Stimulated activated CD4-positive, alpha-beta T cell treated with anti-CD3 and anti-CD28 coated beads, Interleukin-1b, Interleukin-23, amount 100 ng/mL, for 48 hours (primary cell): Measurements from ENCODE around the gene FAM168A.
"Not testable (repeated sequence)": the region's sequence is repeated elsewhere in the genome, so short reads cannot be mapped to it uniquely, and the experiment has no call there.

ENCODE experiments used
- DNase-seq: peaks from one replicate; pipeline ENCODE4 v3.0.0-alpha.2; 2020

The FAM168A gene

GRCh38 chr11:73513707-73514106 lies 84.2 kb downstream of the FAM168A start:
- DNase-seq = no peak

- no peak for DNase-seq
Measured at GRCh38 chr11:73510877-73511276, 87.0 kb downstream of the FAM168A start.

GRCh38 chr11:73510106-73510505 lies 87.8 kb downstream of the FAM168A start:
- no peak for DNase-seq

GRCh38 chr11:73509188-73509587 lies 88.7 kb downstream of the FAM168A start:
- DNase-seq = no peak

- DNase-seq = no peak
Measured at GRCh38 chr11:73508243-73509176, 89.4 kb downstream of the FAM168A start.

DNA sequence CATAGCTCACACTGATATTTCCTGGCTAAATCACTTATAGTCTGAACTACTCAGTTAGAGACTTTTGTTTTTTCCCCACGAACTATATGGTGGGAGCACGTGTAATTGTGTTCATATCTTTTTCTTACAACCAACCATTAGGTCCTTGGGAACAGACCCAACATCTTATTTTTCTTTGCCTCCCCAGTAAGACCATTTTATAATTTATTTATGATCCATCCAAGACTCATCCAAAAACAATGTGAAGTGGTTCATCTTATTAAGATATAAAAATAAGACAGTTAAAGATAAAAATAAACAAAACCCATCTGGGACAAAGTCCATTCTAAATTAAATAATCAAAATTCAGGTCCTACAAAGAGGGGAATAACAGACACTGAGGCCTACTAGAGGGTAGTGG lies 90.8 kb downstream of the FAM168A start:
- DNase-seq = no peak

GRCh38 chr11:73506038-73506437 lies 91.9 kb downstream of the FAM168A start:
- no peak for DNase-seq

DNA sequence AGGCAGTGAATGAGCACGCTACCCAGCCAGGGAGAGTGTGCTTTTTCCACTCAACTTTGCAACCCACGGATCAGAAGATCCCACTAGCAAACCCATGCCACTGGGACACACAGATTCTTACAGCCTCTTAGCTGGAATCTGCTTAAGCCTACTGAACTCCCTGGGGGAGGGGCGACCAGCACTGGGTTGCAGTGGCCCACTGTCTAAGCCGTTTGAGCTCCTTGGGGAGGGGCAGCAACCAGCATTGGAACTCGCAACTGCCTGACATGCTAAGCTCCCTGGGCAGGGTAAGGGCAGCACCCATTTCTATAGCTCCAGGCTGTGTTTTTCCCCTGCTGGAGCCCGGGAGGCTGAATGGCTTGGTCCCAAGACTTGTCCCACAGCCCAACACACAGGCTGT lies 99.6 kb downstream of the FAM168A start:
- no peak for DNase-seq

DNA sequence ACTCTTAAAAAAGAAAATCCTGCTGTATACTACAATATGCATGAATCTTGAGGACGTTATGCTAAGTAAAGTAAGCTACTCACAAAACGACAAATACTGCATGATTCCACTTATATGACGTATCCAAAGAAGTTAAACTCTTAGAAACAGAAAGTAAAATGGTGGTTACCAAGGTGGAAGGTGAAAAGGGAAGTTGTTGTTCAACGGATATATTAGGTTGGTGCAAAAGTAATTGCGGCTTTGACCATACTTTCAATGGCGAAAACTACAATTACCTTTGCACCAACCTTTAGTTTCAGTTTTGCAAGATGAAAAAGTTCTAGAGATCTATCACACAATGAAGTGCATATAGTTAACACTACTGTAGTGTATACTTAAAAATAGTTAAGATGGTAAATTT lies 101.8 kb downstream of the FAM168A start:
- no peak for DNase-seq

GRCh38 chr11:73495731-73496130 lies 102.2 kb downstream of the FAM168A start:
- no peak for DNase-seq

GRCh38 chr11:73493956-73494598 lies 103.8 kb downstream of the FAM168A start:
- DNase-seq = no peak

GRCh38 chr11:73481626-73482025 lies 116.3 kb downstream of the FAM168A start:
- no peak for DNase-seq

GRCh38 chr11:73480677-73481076 lies 117.2 kb downstream of the FAM168A start:
- no peak for DNase-seq

DNA sequence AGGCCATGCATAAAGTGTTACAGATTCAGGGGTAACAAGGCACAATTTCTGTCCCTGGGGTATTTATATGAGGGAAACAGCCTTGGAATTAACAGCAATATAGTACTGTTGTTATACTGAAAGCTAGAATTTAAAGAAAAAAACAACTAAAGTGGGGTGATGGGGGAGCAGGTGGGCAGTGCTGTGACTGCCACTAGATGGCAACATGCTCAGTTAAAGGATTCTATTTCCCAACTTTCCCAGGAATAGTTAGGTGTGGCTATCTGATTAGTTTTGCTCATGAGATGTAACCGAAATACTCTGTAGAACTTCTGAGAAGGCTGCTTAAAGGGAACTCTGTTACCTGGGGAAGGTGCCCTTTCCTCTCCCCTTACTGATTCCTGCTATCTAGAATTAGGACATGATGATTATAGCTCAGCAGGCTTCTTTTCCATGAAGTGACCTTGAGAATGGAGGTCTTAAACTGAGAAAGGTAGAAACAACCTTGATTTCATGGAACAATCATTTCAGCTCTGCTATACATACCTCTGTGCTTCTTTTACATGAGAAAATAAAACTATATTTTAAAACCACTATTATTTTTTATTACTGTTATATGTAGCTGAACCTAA lies 119.1 kb downstream of the FAM168A start:
- DNase-seq = no peak

- no peak for DNase-seq
Measured at GRCh38 chr11:73477518-73477917, 120.4 kb downstream of the FAM168A start.

- DNase-seq = no peak
Measured at GRCh38 chr11:73475549-73476095, 122.3 kb downstream of the FAM168A start.

GRCh38 chr11:73473252-73473651 lies 124.7 kb downstream of the FAM168A start:
- no peak for DNase-seq

GRCh38 chr11:73470036-73470612 lies 127.8 kb downstream of the FAM168A start:
- DNase-seq = not testable (repeated sequence)

- no peak for DNase-seq
Measured at GRCh38 chr11:73469401-73469800, 128.5 kb downstream of the FAM168A start.

DNA sequence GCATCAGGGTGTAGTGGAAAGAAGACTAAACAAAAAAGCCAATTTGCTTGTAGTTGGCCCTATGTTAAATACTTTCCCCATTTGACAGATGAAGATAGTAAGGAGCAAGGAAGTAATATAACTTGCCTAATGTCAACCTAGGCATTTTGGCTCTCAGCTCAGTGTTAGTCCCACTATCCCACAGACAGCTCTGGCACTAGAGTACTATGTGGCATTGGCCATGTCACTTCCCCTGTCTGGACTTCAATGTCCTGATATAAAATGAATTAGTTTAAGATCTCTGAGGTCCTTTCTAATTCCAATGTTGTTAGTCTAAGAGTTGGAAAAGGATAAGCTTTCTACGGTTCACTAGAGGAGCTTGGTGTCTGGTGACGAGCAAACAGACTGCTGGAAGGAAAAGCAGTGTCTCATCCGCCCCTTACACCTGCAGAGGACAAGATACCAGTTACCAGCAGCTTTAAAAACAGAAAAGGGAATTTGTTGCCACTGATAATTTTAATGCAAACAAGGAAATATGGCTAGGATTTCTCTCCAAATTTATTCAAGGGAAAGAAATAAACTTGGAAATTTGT lies 129.2 kb downstream of the FAM168A start:
- DNase-seq = no peak

DNA sequence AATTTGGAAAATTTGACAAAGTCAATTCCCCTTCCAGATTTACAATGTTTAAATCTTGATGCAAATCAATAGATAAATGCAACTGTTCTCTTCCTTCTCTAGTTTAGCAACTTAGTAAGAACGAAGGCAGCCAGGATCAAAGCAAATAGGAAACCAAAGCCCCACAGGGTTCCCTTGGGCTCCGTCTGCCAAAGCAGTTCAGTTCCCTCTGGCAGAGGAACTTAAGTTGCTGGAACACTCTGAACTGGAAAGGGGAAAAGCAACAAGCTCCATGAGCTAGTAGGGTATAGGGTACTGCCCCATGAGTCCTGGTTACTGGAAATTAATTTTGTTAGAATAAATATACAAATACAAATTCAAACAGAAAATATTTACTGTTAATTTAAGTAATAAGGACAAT lies 130.4 kb downstream of the FAM168A start:
- no peak for DNase-seq

DNA sequence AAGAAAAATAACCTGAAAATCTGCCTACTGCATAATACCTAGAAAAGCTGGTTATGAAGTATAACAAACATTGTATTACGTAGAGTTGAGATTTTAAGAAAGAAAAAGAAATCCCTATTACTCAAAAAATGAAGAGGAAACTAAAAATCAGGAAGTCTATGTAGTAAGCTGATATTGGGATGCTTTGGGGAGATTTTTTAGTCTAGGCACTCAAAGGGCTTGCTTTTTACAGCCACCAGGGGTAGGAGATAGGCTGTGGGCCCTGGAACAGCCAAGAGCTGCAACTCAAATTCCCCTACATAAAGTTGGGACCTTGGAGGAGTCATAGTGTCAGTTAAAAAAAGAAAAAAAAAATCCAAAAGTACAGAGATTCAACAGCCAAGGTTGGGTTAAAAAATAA lies 131.3 kb downstream of the FAM168A start:
- no peak for DNase-seq

GRCh38 chr11:73465871-73466270 lies 132.0 kb downstream of the FAM168A start:
- no peak for DNase-seq
